ENCODE results near the gene NHLRC4. TPM values are rescaled to one million over a fixed set of nuclear protein-coding genes. Genes with fewer than 3 reads are reported as not detected.

NHLRC4 gene
- total and polyA plus RNA-seq, 9 of the 15 experiments (the other 6 are each of a cell fraction or from before 2014, with no cell fraction given) = 0.24 to 3.7 (median 1.3) TPM; not detected in 2

DNA sequence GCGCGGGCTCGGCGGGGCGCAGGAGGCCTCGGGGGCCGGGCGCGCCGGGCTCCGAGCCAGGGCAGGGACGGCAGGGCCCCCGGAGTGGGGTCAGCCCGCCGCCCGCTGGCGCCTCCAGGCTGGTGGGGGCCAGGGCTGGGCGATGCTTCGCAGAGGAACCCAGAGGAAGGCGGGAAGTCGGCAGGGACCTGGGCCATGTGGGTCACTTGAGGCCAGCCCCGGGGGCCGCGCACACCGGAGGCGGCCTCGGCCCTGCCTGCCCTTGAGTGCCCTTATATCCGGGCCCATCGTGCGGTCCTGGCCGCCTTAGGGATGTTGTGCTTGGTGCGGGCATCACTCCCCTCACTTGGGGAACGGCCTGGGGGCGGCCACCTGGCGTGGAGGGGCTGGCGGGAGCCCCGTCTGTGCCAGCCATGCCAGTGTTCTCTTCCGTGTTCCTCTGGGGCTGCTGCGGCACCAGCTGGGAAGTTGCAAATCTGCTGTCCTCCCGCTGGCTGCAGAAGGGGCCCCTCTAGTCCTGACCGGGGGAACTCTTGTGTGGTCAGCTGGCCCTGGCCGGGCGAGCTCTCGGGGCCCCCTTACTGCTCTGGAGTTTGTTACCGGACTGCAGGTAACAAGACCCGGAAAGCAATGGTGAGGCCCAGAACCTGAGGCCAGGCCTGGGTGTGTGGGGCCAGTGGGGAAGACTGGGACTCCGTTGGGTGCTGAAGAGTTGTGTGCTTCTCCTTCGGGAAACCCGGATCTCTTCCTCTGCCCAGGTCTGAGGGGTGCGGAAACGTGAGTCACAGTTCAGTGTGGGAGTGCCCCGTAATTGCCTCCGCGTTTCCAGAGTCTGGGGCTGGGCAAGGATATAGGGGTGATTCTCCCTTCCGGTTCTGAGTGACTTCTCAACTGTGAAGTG is 38.4 kb upstream of the NHLRC4 start (continued):
- TF ChIP-seq, protein P1, sequence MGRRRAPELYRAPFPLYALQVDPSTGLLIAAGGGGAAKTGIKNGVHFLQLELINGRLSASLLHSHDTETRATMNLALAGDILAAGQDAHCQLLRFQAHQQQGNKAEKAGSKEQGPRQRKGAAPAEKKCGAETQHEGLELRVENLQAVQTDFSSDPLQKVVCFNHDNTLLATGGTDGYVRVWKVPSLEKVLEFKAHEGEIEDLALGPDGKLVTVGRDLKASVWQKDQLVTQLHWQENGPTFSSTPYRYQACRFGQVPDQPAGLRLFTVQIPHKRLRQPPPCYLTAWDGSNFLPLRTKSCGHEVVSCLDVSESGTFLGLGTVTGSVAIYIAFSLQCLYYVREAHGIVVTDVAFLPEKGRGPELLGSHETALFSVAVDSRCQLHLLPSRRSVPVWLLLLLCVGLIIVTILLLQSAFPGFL (CRISPR knock-in tag; IDR thresholded peaks at IDR 0.05) = no peak
- no peak for TF ChIP-seq ZKSCAN1 (IDR thresholded peaks at IDR 0.05; ENCODE audit: low read depth, low read length)
- no peak for TF ChIP-seq POLR3G (IDR thresholded peaks at IDR 0.05; ENCODE audit: extremely low read depth, insufficient read length, insufficient replicate concordance)
- TF ChIP-seq, protein P2, sequence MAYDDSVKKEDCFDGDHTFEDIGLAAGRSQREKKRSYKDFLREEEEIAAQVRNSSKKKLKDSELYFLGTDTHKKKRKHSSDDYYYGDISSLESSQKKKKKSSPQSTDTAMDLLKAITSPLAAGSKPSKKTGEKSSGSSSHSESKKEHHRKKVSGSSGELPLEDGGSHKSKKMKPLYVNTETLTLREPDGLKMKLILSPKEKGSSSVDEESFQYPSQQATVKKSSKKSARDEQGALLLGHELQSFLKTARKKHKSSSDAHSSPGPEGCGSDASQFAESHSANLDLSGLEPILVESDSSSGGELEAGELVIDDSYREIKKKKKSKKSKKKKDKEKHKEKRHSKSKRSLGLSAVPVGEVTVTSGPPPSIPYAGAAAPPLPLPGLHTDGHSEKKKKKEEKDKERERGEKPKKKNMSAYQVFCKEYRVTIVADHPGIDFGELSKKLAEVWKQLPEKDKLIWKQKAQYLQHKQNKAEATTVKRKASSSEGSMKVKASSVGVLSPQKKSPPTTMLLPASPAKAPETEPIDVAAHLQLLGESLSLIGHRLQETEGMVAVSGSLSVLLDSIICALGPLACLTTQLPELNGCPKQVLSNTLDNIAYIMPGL (CRISPR knock-in tag; IDR thresholded peaks at IDR 0.05) = no peak
- peak; percentile 93; the same call in 1 of the 2 replicates for TF ChIP-seq RBM14 (IDR thresholded peaks at IDR 0.05; ENCODE audit: borderline replicate concordance, insufficient read depth, low read depth, low read length)
- no peak for TF ChIP-seq FOXJ3 (CRISPR knock-in tag; IDR thresholded peaks at IDR 0.05)
- peak; percentile 69 for TF ChIP-seq TAF1 (IDR thresholded peaks at IDR 0.05; ENCODE audit: control insufficient read depth, extremely low read depth, insufficient read depth, low read length, severe bottlenecking)
- no peak for TF ChIP-seq ZC3H4 (CRISPR knock-in tag; IDR thresholded peaks at IDR 0.05; ENCODE audit: borderline replicate concordance)
- TF ChIP-seq POLR2B (IDR thresholded peaks at IDR 0.05; ENCODE audit: low read depth, partially characterized antibody) = peak; percentile 52
- TF ChIP-seq, protein P3, sequence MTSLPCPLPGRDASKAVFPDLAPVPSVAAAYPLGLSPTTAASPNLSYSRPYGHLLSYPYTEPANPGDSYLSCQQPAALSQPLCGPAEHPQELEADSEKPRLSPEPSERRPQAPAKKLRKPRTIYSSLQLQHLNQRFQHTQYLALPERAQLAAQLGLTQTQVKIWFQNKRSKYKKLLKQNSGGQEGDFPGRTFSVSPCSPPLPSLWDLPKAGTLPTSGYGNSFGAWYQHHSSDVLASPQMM (CRISPR knock-in tag; IDR thresholded peaks at IDR 0.05) = no peak
- TF ChIP-seq ZNF79 (CRISPR knock-in tag; IDR thresholded peaks at IDR 0.05; ENCODE audit: low read depth) = no peak
- peak; percentile 23; the same call in 1 of the 2 replicates for TF ChIP-seq NFIC (IDR thresholded peaks at IDR 0.05)
- no peak for TF ChIP-seq XRCC4 (IDR thresholded peaks at IDR 0.05; ENCODE audit: extremely low read depth, insufficient read depth, insufficient read length)
- no peak for TF ChIP-seq ZEB2 (IDR thresholded peaks at IDR 0.05)
- no peak for TF ChIP-seq ZNF41 (CRISPR knock-in tag; conservative IDR thresholded peaks at IDR 0.05)
- no peak for TF ChIP-seq SMAD4 (CRISPR knock-in tag; conservative IDR thresholded peaks at IDR 0.05)
- TF ChIP-seq TEAD4 (IDR thresholded peaks at IDR 0.05; ENCODE audit: low read length) = peak; percentile 18; the same call in 1 of the 2 replicates
- 0 out of 2 replicates have a peak, but pooled peaks have one; percentile 31 for TF ChIP-seq TEAD4 (CRISPR knock-in tag; IDR thresholded peaks at IDR 0.05; ENCODE audit: borderline replicate concordance)
- TF ChIP-seq CHD2 (IDR thresholded peaks at IDR 0.05; ENCODE audit: low read depth, low read length) = no peak
- peak; percentile 65 for TF ChIP-seq DPF2 (IDR thresholded peaks at IDR 0.05)
- TF ChIP-seq, protein P4, sequence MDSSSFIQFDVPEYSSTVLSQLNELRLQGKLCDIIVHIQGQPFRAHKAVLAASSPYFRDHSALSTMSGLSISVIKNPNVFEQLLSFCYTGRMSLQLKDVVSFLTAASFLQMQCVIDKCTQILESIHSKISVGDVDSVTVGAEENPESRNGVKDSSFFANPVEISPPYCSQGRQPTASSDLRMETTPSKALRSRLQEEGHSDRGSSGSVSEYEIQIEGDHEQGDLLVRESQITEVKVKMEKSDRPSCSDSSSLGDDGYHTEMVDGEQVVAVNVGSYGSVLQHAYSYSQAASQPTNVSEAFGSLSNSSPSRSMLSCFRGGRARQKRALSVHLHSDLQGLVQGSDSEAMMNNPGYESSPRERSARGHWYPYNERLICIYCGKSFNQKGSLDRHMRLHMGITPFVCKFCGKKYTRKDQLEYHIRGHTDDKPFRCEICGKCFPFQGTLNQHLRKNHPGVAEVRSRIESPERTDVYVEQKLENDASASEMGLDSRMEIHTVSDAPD (CRISPR knock-in tag; IDR thresholded peaks at IDR 0.05) = no peak
- TF ChIP-seq, protein P5, sequence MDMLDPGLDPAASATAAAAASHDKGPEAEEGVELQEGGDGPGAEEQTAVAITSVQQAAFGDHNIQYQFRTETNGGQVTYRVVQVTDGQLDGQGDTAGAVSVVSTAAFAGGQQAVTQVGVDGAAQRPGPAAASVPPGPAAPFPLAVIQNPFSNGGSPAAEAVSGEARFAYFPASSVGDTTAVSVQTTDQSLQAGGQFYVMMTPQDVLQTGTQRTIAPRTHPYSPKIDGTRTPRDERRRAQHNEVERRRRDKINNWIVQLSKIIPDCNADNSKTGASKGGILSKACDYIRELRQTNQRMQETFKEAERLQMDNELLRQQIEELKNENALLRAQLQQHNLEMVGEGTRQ (CRISPR knock-in tag; IDR thresholded peaks at IDR 0.05) = no peak
- no peak for TF ChIP-seq ZC3H11A (IDR thresholded peaks at IDR 0.05; ENCODE audit: low read depth, low read length)
